Keratinocyte (primary cell): ENCODE measurements around the gene GPR171.

Source experiments
- EZH2 ChIP-seq: IDR thresholded peaks from one replicate; pipeline ENCODE4 v1.6.1; 2012; ENCODE audit warnings: inconsistent platforms, mild to moderate bottlenecking, low read length, moderate library complexity
- TF ChIP-seq, protein P1 (sequence below), 3 experiments: IDR thresholded peaks in 1 of 3; conservative IDR thresholded peaks in 1 of 3; optimal IDR thresholded peaks in 1 of 3; 2 replicates in 2 of 3; 3 replicates in 1 of 3; pipeline versions ENCODE3 to v1.5.1; 2011; ENCODE audit warnings: low read length in 3 of 3, mild to moderate bottlenecking in 3 of 3, moderate library complexity in 2 of 3, control low read depth in 1 of 3, inconsistent platforms in 1 of 3; ENCODE audit not compliant: insufficient read depth in 2 of 3; ENCODE audit errors: extremely low read depth in 1 of 3

DNA sequence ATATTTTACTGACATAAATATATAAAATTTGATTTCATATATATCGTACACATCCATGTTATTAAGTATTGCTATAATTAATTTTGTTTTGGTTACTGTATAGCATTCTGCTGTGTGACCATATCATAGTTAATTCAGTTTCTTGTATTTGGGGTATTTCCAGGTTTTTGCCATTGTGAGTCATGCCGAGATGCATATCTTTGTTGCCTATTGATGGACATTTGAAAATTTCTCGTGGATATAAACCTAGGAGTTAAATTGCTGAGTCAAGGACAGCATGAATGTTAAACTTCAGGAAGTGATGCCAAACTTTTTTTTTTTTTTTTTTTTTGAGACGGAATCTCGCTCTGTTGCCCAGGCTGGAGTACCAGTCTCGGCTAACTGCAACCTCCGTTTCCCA lies 33.7 kb upstream of the GPR171 start:
- TF ChIP-seq, protein P1, sequence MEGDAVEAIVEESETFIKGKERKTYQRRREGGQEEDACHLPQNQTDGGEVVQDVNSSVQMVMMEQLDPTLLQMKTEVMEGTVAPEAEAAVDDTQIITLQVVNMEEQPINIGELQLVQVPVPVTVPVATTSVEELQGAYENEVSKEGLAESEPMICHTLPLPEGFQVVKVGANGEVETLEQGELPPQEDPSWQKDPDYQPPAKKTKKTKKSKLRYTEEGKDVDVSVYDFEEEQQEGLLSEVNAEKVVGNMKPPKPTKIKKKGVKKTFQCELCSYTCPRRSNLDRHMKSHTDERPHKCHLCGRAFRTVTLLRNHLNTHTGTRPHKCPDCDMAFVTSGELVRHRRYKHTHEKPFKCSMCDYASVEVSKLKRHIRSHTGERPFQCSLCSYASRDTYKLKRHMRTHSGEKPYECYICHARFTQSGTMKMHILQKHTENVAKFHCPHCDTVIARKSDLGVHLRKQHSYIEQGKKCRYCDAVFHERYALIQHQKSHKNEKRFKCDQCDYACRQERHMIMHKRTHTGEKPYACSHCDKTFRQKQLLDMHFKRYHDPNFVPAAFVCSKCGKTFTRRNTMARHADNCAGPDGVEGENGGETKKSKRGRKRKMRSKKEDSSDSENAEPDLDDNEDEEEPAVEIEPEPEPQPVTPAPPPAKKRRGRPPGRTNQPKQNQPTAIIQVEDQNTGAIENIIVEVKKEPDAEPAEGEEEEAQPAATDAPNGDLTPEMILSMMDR (optimal IDR thresholded peaks at IDR 0.05 in 1 of 3, IDR thresholded peaks at IDR 0.05 in 1 of 3, conservative IDR thresholded peaks at IDR 0.05 in 1 of 3; ENCODE audit: extremely low read depth in 1 of 3, insufficient read depth in 2 of 3, low read length in 3 of 3), result no peak
- TF ChIP-seq EZH2, result no peak
